Measurements from ENCODE around the gene PDE2A.

The PDE2A gene

DNA sequence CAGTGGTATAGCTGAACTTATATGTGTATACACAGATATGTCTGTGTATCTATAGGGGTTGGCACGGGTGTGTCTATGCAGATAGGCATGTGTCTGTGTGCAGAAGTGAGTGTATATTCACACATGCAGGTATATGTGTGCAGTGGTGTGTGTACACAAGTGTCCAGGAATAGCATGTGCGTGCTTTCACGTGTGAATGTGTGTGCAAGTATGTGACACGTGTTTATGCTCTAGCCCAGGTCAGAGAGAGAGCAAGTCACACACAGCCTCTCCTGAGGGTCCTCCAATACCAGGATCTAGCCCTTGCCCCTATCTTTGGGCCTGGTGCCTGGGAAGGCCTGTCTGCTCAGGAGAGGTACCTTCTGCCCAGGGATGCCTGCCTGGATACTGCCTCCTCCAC is 26.3 kb downstream of the PDE2A start:
- no peak for DNase-seq
- in situ Hi-C loops (cut with HindIII; ENCODE audit: low pct_ligation_motif_present, low pct_unique_long_range_greater_than_20kb, low sequenced_read_pairs), result no loop called here

DNA sequence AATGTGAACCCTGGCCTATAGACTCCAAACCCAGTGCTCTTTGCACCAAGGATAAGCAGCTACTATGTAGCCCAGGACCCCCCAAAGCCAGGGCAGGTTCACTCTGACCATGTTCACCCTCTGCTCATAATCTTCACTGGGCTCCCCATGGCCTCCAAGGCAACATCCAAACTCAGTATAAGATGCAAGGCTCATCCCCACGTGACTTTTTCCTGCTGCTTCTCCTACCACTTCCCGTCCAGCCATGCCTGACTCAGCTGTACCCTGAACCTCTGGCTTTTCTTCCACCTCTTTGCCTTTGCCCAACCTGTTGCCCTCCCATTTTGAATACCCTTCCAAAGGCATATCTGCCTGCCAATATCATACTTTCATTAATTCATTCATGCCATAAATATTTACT is 27.8 kb downstream of the PDE2A start:
- in situ Hi-C loops (cut with HindIII; ENCODE audit: low pct_ligation_motif_present, low pct_unique_long_range_greater_than_20kb, low sequenced_read_pairs), result no loop called here
- DNase-seq, result no peak

GRCh38 chr11:72646024-72646423 is 28.2 kb downstream of the PDE2A start:
- in situ Hi-C loops (cut with HindIII; ENCODE audit: low pct_ligation_motif_present, low pct_unique_long_range_greater_than_20kb, low sequenced_read_pairs), result no loop called here
- no peak for DNase-seq

DNA sequence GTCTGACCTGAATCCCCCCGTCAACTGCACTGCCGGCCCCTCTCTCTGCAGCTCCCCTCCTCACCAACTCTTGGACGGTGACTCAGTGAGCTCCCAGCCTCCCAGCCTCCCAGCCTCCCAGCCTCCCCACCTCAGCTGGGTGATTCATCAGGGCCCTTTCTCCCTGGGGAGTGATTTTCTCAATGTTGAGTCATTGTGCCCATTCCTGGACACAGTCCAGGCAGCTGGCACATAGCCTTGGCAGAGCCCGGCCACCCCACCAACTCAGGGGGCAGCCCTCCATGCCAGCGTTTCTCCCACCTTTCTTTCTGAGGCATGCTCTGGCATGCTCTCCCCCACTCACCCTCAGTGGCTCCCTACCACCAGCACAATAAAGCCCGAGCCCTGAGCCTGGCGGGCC is 30.7 kb downstream of the PDE2A start:
- in situ Hi-C loops (cut with HindIII; ENCODE audit: low pct_ligation_motif_present, low pct_unique_long_range_greater_than_20kb, low sequenced_read_pairs), result no loop called here
- peak; percentile 69 for DNase-seq

- peak; percentile 61 for DNase-seq
- in situ Hi-C loops (cut with HindIII; ENCODE audit: low pct_ligation_motif_present, low pct_unique_long_range_greater_than_20kb, low sequenced_read_pairs), result no loop called here
Measured at GRCh38 chr11:72642884-72643522, 31.2 kb downstream of the PDE2A start.

DNA sequence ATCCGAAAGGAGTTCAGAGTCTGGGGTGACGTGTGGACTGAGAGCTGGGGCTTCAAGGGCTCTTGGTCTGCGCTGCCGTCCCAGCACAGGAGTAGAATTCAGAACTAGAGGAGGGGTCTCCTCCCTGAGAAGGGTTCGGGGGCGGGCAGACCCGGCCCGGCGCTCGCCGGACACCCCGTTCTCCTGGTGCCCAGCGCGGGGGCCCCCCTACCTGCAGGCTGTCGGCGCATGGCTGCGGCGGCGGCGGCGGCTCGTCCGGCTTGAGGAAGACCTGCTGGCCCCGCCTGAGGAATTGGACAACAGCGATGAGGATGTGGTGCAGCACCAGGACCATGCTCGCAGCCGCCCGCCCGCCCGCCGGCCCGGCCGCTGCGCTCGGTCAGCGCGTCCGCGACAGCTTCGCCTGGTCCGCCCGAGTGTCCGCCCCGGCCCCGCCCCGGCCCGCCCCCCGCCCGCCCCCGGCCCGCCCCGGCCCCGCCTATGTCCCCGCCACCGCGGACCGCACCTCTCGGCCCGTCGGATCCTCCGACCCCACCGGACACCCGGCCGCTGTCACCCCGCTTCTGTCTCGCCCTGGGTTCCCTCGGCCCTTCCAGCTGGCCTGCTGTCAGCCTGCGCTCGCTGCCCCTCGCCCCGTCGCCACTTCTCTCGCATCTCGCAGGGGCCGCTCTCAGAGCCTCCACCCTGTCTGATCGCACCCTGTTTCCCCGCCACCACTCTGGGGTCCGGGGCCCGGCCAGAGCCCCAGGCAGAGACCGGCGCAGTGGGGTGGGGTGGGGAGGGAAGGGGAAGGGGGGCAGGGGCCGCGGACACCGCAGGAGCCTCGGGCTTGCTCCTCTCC is 32.0 kb downstream of the PDE2A start:
- in situ Hi-C loops (cut with HindIII; ENCODE audit: low pct_ligation_motif_present, low pct_unique_long_range_greater_than_20kb, low sequenced_read_pairs), result no loop called here
- peak; percentile 25 for DNase-seq

GRCh38 chr11:72641522-72642042 is 32.6 kb downstream of the PDE2A start:
- no peak for DNase-seq
- in situ Hi-C loops (cut with HindIII; ENCODE audit: low pct_ligation_motif_present, low pct_unique_long_range_greater_than_20kb, low sequenced_read_pairs), result no loop called here

GRCh38 chr11:72639502-72640375 is 34.5 kb downstream of the PDE2A start:
- in situ Hi-C loops (cut with HindIII; ENCODE audit: low pct_ligation_motif_present, low pct_unique_long_range_greater_than_20kb, low sequenced_read_pairs), result no loop called here
- DNase-seq, result no peak

DNA sequence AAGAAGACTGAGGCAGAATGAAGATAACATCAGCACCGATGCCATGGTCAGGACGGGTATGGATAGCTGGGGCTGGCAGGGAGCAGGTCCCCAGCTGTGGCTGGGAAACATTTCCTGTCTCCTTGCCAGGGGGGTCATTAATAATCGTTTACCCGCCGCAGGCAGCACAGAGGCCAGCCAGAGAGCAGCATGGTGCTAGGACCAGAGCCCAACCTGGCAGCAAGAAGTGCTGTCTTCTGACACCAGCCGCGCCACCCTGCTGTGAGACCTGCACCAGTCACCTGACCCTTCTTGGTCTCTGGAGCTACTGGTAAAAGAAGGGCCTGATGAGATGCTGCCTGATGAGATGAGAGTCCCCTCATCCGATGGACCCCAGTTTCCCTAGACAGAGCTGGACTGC is 36.3 kb downstream of the PDE2A start:
- no peak for DNase-seq
- in situ Hi-C loops (cut with HindIII; ENCODE audit: low pct_ligation_motif_present, low pct_unique_long_range_greater_than_20kb, low sequenced_read_pairs), result no loop called here

- DNase-seq, result no peak
- in situ Hi-C loops (cut with HindIII; ENCODE audit: low pct_ligation_motif_present, low pct_unique_long_range_greater_than_20kb, low sequenced_read_pairs), result no loop called here
Measured at GRCh38 chr11:72637198-72637597, 37.0 kb downstream of the PDE2A start.

DNA sequence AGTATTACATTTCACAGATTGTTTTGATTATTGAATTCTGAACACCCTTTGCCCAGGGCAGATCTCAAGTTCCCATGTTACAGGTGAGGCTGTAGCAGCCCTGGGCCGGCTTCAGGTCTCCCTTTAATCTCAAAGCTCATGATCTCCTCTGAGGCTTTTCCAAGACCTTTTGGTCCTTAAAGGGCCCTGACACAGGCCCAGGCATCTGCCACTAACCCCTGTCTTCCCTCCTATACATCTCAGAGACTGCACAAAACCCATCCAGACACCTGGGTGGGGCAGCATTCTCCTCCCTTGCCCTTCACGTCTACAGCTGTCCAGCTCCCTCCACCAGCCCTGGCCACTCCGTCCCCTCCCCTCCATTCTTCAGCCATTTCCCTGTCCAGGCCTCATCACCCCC is 37.8 kb downstream of the PDE2A start:
- no peak for DNase-seq
- in situ Hi-C loops (cut with HindIII; ENCODE audit: low pct_ligation_motif_present, low pct_unique_long_range_greater_than_20kb, low sequenced_read_pairs), result no loop called here

DNA sequence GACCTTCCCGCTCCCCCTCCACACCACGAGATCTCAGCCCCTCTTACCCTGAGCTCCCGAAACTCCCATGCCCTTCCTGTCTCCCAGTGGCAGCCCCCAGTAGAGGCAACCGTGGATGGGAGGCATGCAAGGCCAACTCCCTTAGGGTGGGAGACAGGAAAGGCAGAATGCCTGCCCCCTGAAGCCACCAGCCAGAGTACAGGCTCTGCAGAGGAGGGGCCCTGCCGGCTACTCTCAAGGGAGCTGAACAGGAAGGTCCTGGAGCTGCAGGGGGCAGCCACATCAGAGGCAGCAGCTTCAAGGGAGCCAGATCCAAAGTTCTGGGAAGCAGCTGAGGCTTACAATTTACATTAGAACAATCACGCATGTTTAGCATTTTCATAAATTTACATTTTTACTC is 38.3 kb downstream of the PDE2A start:
- in situ Hi-C loops (cut with HindIII; ENCODE audit: low pct_ligation_motif_present, low pct_unique_long_range_greater_than_20kb, low sequenced_read_pairs), result no loop called here
- DNase-seq, result no peak

GRCh38 chr11:72635309-72635915 is 38.8 kb downstream of the PDE2A start:
- DNase-seq, result no peak
- in situ Hi-C loops (cut with HindIII; ENCODE audit: low pct_ligation_motif_present, low pct_unique_long_range_greater_than_20kb, low sequenced_read_pairs), result no loop called here

DNA sequence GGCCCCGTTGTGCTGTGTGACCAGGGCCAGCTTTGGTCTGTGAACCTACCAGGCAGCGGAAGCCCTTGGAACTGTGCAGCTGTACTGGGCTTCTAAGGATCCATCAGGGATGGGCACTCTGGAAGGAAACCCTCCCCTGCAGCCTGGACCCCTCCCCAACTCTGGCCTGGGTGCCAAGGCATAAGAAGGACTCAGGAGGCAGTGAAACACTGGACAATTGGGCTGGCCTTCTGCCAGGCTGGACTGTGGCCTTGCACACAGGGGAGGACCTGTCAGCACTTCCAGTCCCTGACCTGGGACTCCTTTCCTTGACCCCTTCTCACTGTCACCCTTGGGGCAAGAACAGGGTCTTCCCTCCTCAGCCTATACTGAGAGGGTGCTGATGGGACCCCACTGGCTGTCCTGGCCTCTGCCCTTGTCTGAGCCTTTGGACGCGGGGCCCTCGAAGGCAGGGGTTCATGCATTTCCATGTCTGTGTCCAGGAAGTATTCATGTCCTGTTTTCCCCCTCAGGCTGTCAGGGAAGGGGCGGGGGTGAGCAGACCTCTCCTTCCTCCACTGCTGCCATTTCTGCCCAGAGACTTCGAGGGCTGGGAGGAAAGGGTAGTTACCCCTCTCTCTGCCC is 39.6 kb downstream of the PDE2A start:
- in situ Hi-C loops (cut with HindIII; ENCODE audit: low pct_ligation_motif_present, low pct_unique_long_range_greater_than_20kb, low sequenced_read_pairs), result no loop called here
- DNase-seq, result no peak

- in situ Hi-C loops (cut with HindIII; ENCODE audit: low pct_ligation_motif_present, low pct_unique_long_range_greater_than_20kb, low sequenced_read_pairs), result no loop called here
- DNase-seq, result no peak
Measured at GRCh38 chr11:72634016-72634415, 40.2 kb downstream of the PDE2A start.

GRCh38 chr11:72633068-72633467 is 41.2 kb downstream of the PDE2A start:
- DNase-seq, result no peak
- in situ Hi-C loops (cut with HindIII; ENCODE audit: low pct_ligation_motif_present, low pct_unique_long_range_greater_than_20kb, low sequenced_read_pairs), result no loop called here

DNA sequence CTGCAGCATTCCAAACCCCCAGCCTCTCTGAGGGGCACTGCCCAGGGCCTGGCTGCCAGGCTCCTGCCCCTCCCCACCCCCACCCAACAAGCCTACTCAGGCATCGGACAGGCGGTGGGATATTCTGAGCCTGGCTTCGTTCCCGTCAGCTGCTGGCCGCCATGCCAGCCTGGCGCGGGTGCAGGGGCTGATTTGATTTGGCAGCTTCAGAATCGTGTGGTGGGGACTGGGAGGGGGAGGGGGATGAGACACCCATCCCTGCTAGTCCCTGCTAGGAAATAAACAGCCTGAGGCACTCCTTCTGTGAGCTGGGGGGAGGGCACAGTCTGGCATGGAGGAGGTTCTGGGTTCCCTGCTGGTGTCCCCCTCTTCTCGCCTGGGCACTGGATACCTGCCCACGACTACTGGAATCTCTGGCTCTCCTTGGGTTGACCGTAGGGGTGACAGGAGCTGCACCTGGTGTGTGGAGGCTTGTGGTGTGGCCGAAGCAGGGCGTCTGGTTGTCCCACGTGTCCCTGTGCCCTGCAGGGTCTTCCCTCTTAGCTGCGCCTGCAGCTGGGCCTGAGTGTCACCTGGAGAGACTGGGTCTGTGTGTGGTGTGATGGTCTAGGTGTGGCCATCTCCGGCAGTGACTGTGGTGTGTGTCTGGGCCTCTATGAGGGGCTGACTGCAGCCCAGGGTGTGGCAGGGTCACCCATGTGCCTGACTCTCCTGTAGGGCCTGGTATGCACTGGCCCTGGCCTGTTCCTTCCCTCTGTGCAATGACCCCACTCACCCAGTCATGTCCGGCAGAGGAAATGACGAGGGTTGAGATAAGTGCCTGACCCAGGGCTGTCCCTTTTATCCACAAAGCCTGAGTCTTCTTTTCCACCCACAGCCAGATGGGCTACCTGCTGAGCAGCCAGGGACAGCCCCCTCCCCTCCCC is 42.2 kb downstream of the PDE2A start:
- in situ Hi-C loops (cut with HindIII; ENCODE audit: low pct_ligation_motif_present, low pct_unique_long_range_greater_than_20kb, low sequenced_read_pairs), result no loop called here
- no peak for DNase-seq

Measured in ACHN (cell line).